ENCODE results near the gene MVK. TPM values are rescaled to one million over a fixed set of nuclear protein-coding genes. Genes with fewer than 3 reads are reported as not detected.
A peak's percentile ranks its signal among the peaks of the same experiment; 100 is the strongest.

Gene MVK
- total and polyA plus RNA-seq, 5 donors: 5.8 to 10.2 (median 7.4) TPM

DNA sequence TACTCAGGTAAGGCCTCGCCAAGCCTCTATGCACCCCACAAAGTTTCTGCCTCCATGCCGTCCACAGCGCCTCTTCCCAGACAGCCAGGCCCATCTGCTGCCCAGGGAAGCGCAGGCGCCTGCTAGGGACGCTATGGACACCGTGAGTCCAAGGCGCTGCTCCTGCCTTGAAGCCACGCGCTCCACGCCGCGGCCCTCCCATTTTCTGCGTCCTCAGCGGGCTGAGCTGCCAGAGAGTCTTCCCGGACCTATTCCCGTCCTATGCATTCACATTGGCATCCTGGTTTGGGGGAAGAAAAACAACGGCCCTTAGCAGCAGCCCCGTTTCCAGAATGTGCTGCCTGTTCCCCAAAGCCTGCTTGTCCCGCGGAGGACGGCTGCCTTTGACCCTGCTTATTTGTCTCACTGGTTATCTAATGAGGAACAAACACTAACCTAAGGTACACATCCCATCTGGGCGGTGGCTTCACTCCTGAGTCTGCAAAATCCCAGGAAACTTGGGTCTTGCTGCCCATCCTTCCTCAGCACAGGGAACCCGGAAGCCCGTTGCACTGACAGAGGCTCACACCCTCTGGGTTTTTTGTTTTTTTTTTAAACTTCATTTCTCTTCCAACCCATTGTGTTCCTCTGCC, 38.2 kb upstream of the MVK start:
- DNase-seq: peak in 1 of 3 donors; percentile 15
- no peaks in the 10 kb centered on the region for H3K4me1 ChIP-seq (ENCODE audit: control insufficient read depth, insufficient read depth, low read length)
- 91% methylated on average over 25 of the region's 25 CpGs for WGBS
- intact Hi-C loops (cut with DNase I): no loop called here
- no peak for ATAC-seq
- H3K9me3 ChIP-seq (ENCODE audit: control insufficient read depth, low read length): no peaks in the 10 kb centered on the region
- no peak overlapping the region for H3K27ac ChIP-seq (ENCODE audit: low read length)
- no peak overlapping the region for H3K4me3 ChIP-seq (ENCODE audit: low read length)
- no peaks in the 10 kb centered on the region for H3K27me3 ChIP-seq (ENCODE audit: control insufficient read depth, insufficient read depth)

GRCh38 chr12:109535863-109536250, 37.7 kb upstream of the MVK start:
- 86% methylated on average over 5 of the region's 5 CpGs for WGBS
- DNase-seq (peak in 1 of 3 donors; percentile 18), ATAC-seq (no peak)

DNA sequence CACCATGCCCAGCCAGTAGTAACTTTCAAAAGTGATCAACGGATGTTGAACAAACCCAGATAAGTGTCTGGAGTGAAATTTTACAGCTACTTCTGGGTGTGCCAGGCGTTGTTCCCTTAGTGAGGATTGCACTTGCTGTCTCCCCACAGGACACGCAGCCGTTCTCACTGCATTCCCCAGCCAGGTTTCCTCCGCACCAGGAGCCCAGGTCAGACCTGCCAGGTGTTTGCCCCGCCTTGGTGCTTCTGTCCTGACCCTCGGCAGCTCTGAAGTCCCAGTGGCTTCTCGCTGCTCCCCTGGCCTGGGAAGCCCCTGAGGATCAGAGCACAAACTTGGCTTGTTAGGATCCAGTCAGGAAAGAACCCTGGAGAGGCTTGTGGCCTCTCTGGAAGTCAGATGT, 36.5 kb upstream of the MVK start:
- Histone ChIP-seq H3K4me1 (ENCODE audit: control insufficient read depth, insufficient read depth, low read length) (no peaks in the 10 kb centered on the region), H3K27me3 (ENCODE audit: control insufficient read depth, insufficient read depth) (no peaks in the 10 kb centered on the region), H3K4me3 (ENCODE audit: low read length) (no peak overlapping the region), H3K27ac (ENCODE audit: low read length) (no peak overlapping the region), H3K9me3 (ENCODE audit: control insufficient read depth, low read length) (no peaks in the 10 kb centered on the region)
- intact Hi-C loops (cut with DNase I): no loop called here
- DNase-seq (peak in 1 of 3 donors; percentile 20), ATAC-seq (no peak)
- WGBS: 88% methylated on average over 8 of the region's 8 CpGs

More at GRCh38 chr12:109535863-109536250, 37.7 kb upstream of the MVK start:
- Histone ChIP-seq H3K27me3 (ENCODE audit: control insufficient read depth, insufficient read depth) (no peaks in the 10 kb centered on the region), H3K27ac (ENCODE audit: low read length) (no peak overlapping the region), H3K4me3 (ENCODE audit: low read length) (no peak overlapping the region), H3K9me3 (ENCODE audit: control insufficient read depth, low read length) (no peaks in the 10 kb centered on the region), H3K4me1 (ENCODE audit: control insufficient read depth, insufficient read depth, low read length) (no peaks in the 10 kb centered on the region)
- intact Hi-C loops (cut with DNase I): no loop called here

- H3K9me3 ChIP-seq (ENCODE audit: control insufficient read depth, low read length): no peaks in the 10 kb centered on the region
- H3K4me1 ChIP-seq (ENCODE audit: control insufficient read depth, insufficient read depth, low read length): no peaks in the 10 kb centered on the region
- intact Hi-C loops (cut with DNase I): no loop called here
- ATAC-seq: no peak
- WGBS: 30% methylated on average over 16 of the region's 16 CpGs
- H3K27me3 ChIP-seq (ENCODE audit: control insufficient read depth, insufficient read depth): no peaks in the 10 kb centered on the region
- peak in 1 of 3 donors; percentile 49 for DNase-seq
- H3K27ac ChIP-seq (ENCODE audit: low read length): no peak overlapping the region
- H3K4me3 ChIP-seq (ENCODE audit: low read length): no peak overlapping the region
Measured at GRCh38 chr12:109538191-109538863, 35.3 kb upstream of the MVK start.

DNA sequence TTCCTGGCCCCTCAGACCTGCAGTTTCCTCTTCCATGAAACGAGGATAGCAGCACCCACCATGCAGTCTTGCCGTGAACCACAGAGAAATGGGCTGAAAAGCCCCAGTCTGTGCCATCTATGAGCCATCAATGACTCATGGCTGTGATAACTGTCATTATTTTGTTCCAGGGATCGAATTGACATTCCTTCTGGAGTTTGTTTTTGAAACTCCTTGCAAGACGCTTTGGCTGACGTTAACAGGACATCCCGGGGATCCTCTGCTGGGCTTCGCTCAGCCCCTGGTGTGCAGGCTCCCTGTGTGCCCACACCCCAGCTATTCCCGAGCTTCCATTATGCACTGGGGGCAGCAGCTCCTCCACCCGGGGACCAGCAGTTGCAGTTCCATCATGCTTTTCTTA, 34.1 kb upstream of the MVK start:
- Histone ChIP-seq H3K4me1 (ENCODE audit: control insufficient read depth, insufficient read depth, low read length) (no peaks in the 10 kb centered on the region), H3K4me3 (ENCODE audit: low read length) (no peak overlapping the region), H3K9me3 (ENCODE audit: control insufficient read depth, low read length) (no peaks in the 10 kb centered on the region), H3K27ac (ENCODE audit: low read length) (no peak overlapping the region), H3K27me3 (ENCODE audit: control insufficient read depth, insufficient read depth) (no peaks in the 10 kb centered on the region)
- intact Hi-C loops (cut with DNase I): no loop called here
- ATAC-seq (no peak), DNase-seq (no peak)
- WGBS: 65% methylated on average over 9 of the region's 9 CpGs

- peak in 1 of 3 donors; percentile 34 for DNase-seq
- Histone ChIP-seq H3K9me3 (ENCODE audit: control insufficient read depth, low read length) (no peaks in the 10 kb centered on the region), H3K4me3 (ENCODE audit: low read length) (no peak overlapping the region), H3K27ac (ENCODE audit: low read length) (no peak overlapping the region), H3K4me1 (ENCODE audit: control insufficient read depth, insufficient read depth, low read length) (peaks cover 7% of the 10 kb centered on the region), H3K27me3 (ENCODE audit: control insufficient read depth, insufficient read depth) (no peaks in the 10 kb centered on the region)
- intact Hi-C loops (cut with DNase I): no loop called here
- 96% methylated on average over 16 of the region's 16 CpGs for WGBS
- no peak for ATAC-seq
Measured at GRCh38 chr12:109540526-109541412, 32.8 kb upstream of the MVK start.

GRCh38 chr12:109541413-109541726, 32.2 kb upstream of the MVK start:
- Histone ChIP-seq H3K27ac (ENCODE audit: low read length) (no peak overlapping the region), H3K4me1 (ENCODE audit: control insufficient read depth, insufficient read depth, low read length) (peaks cover 7% of the 10 kb centered on the region), H3K9me3 (ENCODE audit: control insufficient read depth, low read length) (no peaks in the 10 kb centered on the region), H3K27me3 (ENCODE audit: control insufficient read depth, insufficient read depth) (no peaks in the 10 kb centered on the region), H3K4me3 (ENCODE audit: low read length) (no peak overlapping the region)
- no peak for ATAC-seq
- intact Hi-C loops (cut with DNase I): no loop called here
- WGBS: 66% methylated on average over 4 of the region's 4 CpGs
- DNase-seq: no peak

GRCh38 chr12:109542014-109542413, 31.6 kb upstream of the MVK start:
- no peak overlapping the region for H3K27ac ChIP-seq (ENCODE audit: low read length)
- WGBS: 76% methylated on average over 2 of the region's 2 CpGs
- no peaks in the 10 kb centered on the region for H3K27me3 ChIP-seq (ENCODE audit: control insufficient read depth, insufficient read depth)
- ATAC-seq: no peak
- intact Hi-C loops (cut with DNase I): no loop called here
- no peak for DNase-seq
- no peak overlapping the region for H3K4me3 ChIP-seq (ENCODE audit: low read length)
- H3K9me3 ChIP-seq (ENCODE audit: control insufficient read depth, low read length): no peaks in the 10 kb centered on the region
- peaks cover 7% of the 10 kb centered on the region for H3K4me1 ChIP-seq (ENCODE audit: control insufficient read depth, insufficient read depth, low read length)

- DNase-seq: no peak
- 89% methylated on average over 6 of the region's 6 CpGs for WGBS
- no peak overlapping the region for H3K4me3 ChIP-seq (ENCODE audit: low read length)
- no peak overlapping the region for H3K27ac ChIP-seq (ENCODE audit: low read length)
- H3K9me3 ChIP-seq (ENCODE audit: control insufficient read depth, low read length): no peaks in the 10 kb centered on the region
- H3K27me3 ChIP-seq (ENCODE audit: control insufficient read depth, insufficient read depth): no peaks in the 10 kb centered on the region
- H3K4me1 ChIP-seq (ENCODE audit: control insufficient read depth, insufficient read depth, low read length): peaks cover 7% of the 10 kb centered on the region
- intact Hi-C loops (cut with DNase I): no loop called here
- ATAC-seq: no peak
Measured at GRCh38 chr12:109542876-109543275, 30.7 kb upstream of the MVK start.

DNA sequence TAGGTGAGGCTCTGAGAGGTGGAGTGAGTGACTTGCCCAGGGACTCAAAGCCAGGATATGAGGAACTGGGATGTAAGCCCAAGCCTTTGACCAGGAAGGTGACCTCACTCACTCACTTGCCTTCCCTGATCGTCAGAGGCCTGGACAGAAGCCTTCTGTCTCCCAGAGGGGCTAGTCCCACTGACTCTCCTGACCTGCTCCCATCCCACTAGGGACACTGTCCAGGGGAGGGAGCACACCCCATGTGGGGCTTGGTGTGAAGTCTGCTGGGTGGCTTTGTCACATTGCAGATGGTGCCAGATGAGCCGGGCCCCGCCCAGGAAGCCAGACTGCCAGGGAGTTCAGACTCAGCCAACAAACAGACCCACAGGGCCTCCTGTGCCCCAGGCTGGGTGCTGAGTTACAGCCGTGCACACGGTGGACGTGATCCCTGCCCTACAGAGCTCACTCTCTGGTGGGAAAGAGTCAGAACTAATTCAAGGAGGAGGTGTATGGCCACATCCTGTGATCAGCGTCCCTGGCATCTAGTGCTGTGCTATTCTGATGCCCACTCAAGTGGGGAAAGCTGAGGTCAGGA, 28.6 kb upstream of the MVK start:
- Histone ChIP-seq H3K27ac (ENCODE audit: low read length) (no peak overlapping the region), H3K4me1 (ENCODE audit: control insufficient read depth, insufficient read depth, low read length) (peaks cover 7% of the 10 kb centered on the region), H3K4me3 (ENCODE audit: low read length) (no peak overlapping the region), H3K9me3 (ENCODE audit: control insufficient read depth, low read length) (no peaks in the 10 kb centered on the region), H3K27me3 (ENCODE audit: control insufficient read depth, insufficient read depth) (no peaks in the 10 kb centered on the region)
- intact Hi-C loops (cut with DNase I): no loop called here
- peak in 1 of 3 donors; percentile 68 for DNase-seq
- ATAC-seq: peak; percentile 55 to 73
- 28% methylated on average over 7 of the region's 7 CpGs for WGBS

DNA sequence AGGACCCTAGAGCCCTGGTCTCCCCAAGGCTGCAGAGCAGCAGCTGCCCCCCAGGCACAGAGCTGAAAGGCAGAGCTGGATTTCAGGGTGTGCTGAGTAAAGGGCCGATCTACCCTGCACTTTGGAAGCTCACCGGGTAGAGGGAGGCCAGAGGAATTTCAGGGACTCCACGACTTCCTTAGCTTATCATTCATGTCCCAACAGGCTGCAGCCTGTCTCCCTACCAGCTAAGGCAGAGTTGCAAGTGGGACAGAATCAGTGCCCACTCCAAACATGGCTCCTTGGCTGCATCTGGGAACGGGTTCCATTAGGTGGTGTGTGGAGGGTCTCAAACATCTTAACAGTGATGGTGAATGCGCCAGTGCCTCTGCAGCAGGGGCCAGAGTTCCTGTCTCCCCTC, 27.8 kb upstream of the MVK start:
- no peak overlapping the region for H3K4me3 ChIP-seq (ENCODE audit: low read length)
- H3K4me1 ChIP-seq (ENCODE audit: control insufficient read depth, insufficient read depth, low read length): peaks cover 7% of the 10 kb centered on the region
- no peak overlapping the region for H3K27ac ChIP-seq (ENCODE audit: low read length)
- 52% methylated on average over 5 of the region's 5 CpGs for WGBS
- ATAC-seq (no peak), DNase-seq (no peak)
- H3K27me3 ChIP-seq (ENCODE audit: control insufficient read depth, insufficient read depth): no peaks in the 10 kb centered on the region
- intact Hi-C loops (cut with DNase I): no loop called here
- H3K9me3 ChIP-seq (ENCODE audit: control insufficient read depth, low read length): no peaks in the 10 kb centered on the region
